ENCODE data around the gene SGPL1.
"Not testable (repeated sequence)": the region's sequence is repeated elsewhere in the genome, so short reads cannot be mapped to it uniquely, and the experiment has no call there.

SGPL1 gene

GRCh38 chr10:70815504-70816219 lies at the start of gene SGPL1:
Gene SGPL1 (plus strand): TSS chr10:70815948. CDS start chr10:70816854, 906 bp downstream.
- Histone ChIP-seq H3K4me1 (ENCODE audit: control insufficient read depth, insufficient read depth, low read length) (no peaks in the 10 kb centered on the region), H3K27ac (ENCODE audit: low read depth, low read length) (peak within 1 kb of the TSS; percentile 88), H3K4me3 (ENCODE audit: low read length) (peak within 1 kb of the TSS; percentile 69), H3K36me3 (ENCODE audit: control insufficient read depth, insufficient read depth, low read length) (peaks cover 3% of the 10 kb centered on the region), H3K9ac (ENCODE audit: low read length) (peak within 1 kb of the TSS; percentile 70), H3K27me3 (ENCODE audit: control insufficient read depth, insufficient read depth, low read length) (no peaks in the 10 kb centered on the region)

DNA sequence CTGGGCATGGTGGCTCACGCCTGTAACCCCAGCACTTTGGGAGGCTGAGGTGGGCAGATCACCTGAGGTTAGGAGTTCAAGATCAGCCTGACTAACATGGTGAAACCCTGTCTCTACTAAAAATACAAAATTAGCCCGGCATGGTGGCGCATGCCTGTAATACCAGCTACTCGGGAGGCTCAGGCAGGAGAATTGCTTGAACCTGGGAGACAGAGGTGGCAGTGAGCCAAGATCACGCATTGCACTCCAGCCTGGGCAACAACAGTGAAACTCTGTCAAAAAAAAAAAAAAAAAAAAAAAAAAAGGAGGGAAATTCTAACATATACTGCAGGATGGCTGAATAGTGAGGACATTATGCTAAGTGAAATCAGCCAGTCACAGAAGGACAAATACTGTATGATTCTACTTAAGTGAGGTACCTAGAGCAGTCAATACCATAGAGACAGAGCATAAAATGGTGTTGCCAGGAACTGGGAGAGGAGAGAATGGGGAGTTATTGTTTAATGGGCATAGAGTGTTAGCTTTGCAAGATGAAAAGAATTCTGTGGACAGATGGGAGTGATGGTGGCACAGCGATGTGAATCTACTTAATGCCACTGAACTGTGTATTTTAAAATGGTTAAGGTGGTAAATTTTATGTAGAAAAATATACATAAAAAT lies 47.6 kb upstream of the SGPL1 start:
- not testable (repeated sequence) for H3K4me3 ChIP-seq (ENCODE audit: low read length); H3K9ac ChIP-seq (ENCODE audit: low read length); H3K27me3 ChIP-seq (ENCODE audit: control insufficient read depth, insufficient read depth, low read length); H3K4me1 ChIP-seq (ENCODE audit: control insufficient read depth, insufficient read depth, low read length); H3K27ac ChIP-seq (ENCODE audit: low read depth, low read length); H3K36me3 ChIP-seq (ENCODE audit: control insufficient read depth, insufficient read depth, low read length)

DNA sequence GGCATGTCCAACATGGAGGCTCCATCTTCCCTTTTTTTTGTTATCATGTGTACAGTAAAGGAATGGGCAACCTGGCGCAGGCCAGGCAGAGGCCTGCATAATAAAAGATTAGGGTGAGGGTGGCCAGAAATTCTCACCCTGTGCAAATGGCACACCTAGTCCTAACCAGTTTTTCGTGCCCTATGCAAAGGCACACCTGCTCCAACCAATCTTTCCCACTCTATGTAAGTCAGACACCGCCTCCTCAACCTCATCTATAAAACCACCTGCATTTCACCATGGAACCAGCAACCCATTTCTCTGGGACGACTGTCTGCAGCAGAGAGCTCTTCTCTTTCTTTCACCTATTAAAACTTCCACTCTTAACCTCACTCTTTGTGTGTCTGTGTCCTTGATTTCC lies 46.6 kb upstream of the SGPL1 start:
- Histone ChIP-seq H3K27ac (ENCODE audit: low read depth, low read length) (no peak overlapping the region), H3K27me3 (ENCODE audit: control insufficient read depth, insufficient read depth, low read length) (no peaks in the 10 kb centered on the region), H3K4me1 (ENCODE audit: control insufficient read depth, insufficient read depth, low read length) (no peaks in the 10 kb centered on the region), H3K36me3 (ENCODE audit: control insufficient read depth, insufficient read depth, low read length) (no peaks in the 10 kb centered on the region), H3K9ac (ENCODE audit: low read length) (no peak overlapping the region), H3K4me3 (ENCODE audit: low read length) (no peak overlapping the region)

- no peak overlapping the region for H3K9ac ChIP-seq (ENCODE audit: low read length)
- no peak overlapping the region for H3K27ac ChIP-seq (ENCODE audit: low read depth, low read length)
- H3K36me3 ChIP-seq (ENCODE audit: control insufficient read depth, insufficient read depth, low read length): no peaks in the 10 kb centered on the region
- no peak overlapping the region for H3K4me3 ChIP-seq (ENCODE audit: low read length)
- no peaks in the 10 kb centered on the region for H3K4me1 ChIP-seq (ENCODE audit: control insufficient read depth, insufficient read depth, low read length)
- H3K27me3 ChIP-seq (ENCODE audit: control insufficient read depth, insufficient read depth, low read length): no peaks in the 10 kb centered on the region
Measured at GRCh38 chr10:70770001-70770400, 45.7 kb upstream of the SGPL1 start.

- not testable (repeated sequence) for H3K27me3 ChIP-seq (ENCODE audit: control insufficient read depth, insufficient read depth, low read length); H3K4me1 ChIP-seq (ENCODE audit: control insufficient read depth, insufficient read depth, low read length); H3K36me3 ChIP-seq (ENCODE audit: control insufficient read depth, insufficient read depth, low read length); H3K27ac ChIP-seq (ENCODE audit: low read depth, low read length); H3K4me3 ChIP-seq (ENCODE audit: low read length); H3K9ac ChIP-seq (ENCODE audit: low read length)
Measured at GRCh38 chr10:70770516-70770915, 45.2 kb upstream of the SGPL1 start.

DNA sequence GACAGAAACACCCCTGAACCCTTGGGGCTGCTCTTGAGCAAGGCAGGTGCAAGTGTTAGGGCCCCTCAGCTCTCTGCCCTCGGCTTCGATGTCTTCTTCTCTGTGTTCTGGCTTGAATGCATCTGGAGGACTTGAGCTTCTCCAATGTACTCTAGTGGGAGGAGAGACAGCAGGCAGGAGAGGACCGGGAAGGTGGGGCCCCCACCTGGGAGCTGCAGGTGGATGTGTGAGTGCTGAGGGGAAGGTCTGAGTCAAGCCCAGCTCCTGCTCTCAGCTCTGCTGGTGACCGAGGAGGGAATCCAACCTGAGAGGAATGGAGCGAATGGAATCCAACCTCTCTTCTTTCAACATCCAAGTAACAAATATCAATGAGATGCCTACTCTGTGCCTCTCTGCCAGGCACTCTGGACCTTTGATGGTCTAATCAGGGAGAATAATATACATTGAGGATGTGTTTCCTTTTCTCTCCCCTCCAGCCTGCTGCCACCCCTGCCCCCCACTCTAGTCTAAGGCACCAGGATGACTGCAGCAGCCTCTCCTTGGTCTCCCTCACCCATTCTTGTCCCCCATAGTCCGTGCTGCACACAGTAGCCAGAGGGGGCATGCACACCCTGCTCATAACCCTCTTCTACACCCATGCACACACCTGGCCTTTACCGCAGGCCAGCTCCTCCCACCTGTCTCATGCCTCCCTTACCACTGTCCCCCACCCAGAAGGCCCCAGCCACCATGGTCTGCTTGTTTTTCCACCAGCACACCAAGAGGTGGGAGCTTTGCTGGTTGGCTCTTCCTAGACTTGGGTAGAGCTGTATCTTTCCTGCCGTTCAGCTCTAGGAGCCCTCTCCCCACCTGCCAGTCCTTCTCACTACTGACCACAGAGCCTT lies 44.2 kb upstream of the SGPL1 start:
- no peaks in the 10 kb centered on the region for H3K36me3 ChIP-seq (ENCODE audit: control insufficient read depth, insufficient read depth, low read length)
- H3K27ac ChIP-seq (ENCODE audit: low read depth, low read length): no peak overlapping the region
- no peak overlapping the region for H3K9ac ChIP-seq (ENCODE audit: low read length)

DNA sequence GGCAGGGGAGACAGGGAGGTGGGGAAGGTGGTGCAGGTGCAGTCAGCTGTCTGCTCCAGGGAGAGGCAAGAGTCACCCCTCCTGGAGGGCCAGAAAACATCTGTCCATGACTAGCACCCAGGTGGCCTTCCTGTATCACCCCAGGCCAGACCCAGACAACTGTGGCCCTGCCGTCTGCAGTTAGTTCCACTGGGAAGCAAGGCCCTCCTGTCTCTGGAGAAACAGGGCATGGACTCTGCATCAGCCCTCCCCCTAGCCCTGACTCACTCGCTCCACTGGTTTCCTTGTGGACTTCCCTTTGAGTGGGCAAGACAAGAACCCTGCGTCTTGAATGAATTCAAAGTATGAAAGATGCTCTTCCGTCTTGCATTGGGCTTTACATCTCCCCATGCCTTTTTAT lies 43.1 kb upstream of the SGPL1 start:
- no peak overlapping the region for H3K9ac ChIP-seq (ENCODE audit: low read length)
- H3K36me3 ChIP-seq (ENCODE audit: control insufficient read depth, insufficient read depth, low read length): no peaks in the 10 kb centered on the region
- H3K4me3 ChIP-seq (ENCODE audit: low read length): no peak overlapping the region
- H3K27ac ChIP-seq (ENCODE audit: low read depth, low read length): no peak overlapping the region
- no peaks in the 10 kb centered on the region for H3K4me1 ChIP-seq (ENCODE audit: control insufficient read depth, insufficient read depth, low read length)
- H3K27me3 ChIP-seq (ENCODE audit: control insufficient read depth, insufficient read depth, low read length): no peaks in the 10 kb centered on the region

More for the DNA sequence above, 44.2 kb upstream of the SGPL1 start:
- Histone ChIP-seq H3K27me3 (ENCODE audit: control insufficient read depth, insufficient read depth, low read length) (no peaks in the 10 kb centered on the region), H3K4me1 (ENCODE audit: control insufficient read depth, insufficient read depth, low read length) (no peaks in the 10 kb centered on the region), H3K4me3 (ENCODE audit: low read length) (no peak overlapping the region)

- Histone ChIP-seq H3K27ac (ENCODE audit: low read depth, low read length) (no peak overlapping the region), H3K36me3 (ENCODE audit: control insufficient read depth, insufficient read depth, low read length) (no peaks in the 10 kb centered on the region), H3K27me3 (ENCODE audit: control insufficient read depth, insufficient read depth, low read length) (no peaks in the 10 kb centered on the region), H3K4me1 (ENCODE audit: control insufficient read depth, insufficient read depth, low read length) (no peaks in the 10 kb centered on the region), H3K9ac (ENCODE audit: low read length) (no peak overlapping the region), H3K4me3 (ENCODE audit: low read length) (no peak overlapping the region)
Measured at GRCh38 chr10:70773461-70773860, 42.3 kb upstream of the SGPL1 start.

GRCh38 chr10:70773965-70774809 lies 41.6 kb upstream of the SGPL1 start:
- Histone ChIP-seq H3K27me3 (ENCODE audit: control insufficient read depth, insufficient read depth, low read length) (no peaks in the 10 kb centered on the region), H3K27ac (ENCODE audit: low read depth, low read length) (no peak overlapping the region), H3K4me3 (ENCODE audit: low read length) (no peak overlapping the region), H3K4me1 (ENCODE audit: control insufficient read depth, insufficient read depth, low read length) (no peaks in the 10 kb centered on the region), H3K36me3 (ENCODE audit: control insufficient read depth, insufficient read depth, low read length) (no peaks in the 10 kb centered on the region), H3K9ac (ENCODE audit: low read length) (no peak overlapping the region)

DNA sequence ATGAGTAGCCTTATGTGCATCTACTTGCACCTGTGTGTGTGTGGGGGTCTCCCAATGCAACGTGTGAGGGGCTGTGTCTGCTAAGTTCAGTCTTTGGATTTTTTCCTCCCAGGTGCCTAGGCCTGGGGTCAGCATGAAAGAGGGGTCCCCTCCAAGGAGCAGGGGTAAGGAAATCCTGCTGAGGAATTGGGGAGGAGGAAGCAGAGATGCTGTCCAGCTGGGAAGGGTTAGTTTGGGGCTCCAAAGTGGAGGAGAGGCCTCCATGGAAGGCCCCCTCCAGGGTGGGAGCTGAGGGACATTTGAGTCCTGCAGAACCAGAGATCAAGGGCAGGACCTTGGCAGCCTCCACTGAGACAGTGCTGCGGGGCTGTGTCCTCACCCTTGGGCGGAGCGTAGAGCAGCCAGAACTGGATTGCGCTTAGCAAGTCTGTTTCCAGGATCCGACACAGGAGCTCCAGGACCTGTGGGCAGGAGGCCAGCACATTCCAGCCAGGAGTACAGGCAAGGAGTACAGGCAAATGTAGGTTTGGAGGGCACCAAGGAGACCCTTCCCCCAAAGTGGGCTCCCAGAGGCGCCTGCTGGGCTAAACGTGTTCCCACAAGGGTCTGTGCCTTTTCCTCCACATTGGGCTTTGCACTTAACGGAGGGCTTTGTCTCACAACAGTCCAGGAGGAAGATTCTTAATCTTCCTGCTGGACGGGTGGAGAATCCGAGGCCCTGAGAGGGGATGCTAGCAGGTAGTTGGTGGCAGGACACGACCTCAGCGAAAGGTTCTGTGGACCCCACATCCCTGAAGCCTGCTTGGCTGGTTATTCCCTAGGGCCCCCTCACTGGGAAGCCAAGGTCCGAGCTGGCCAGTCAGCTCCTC lies 40.7 kb upstream of the SGPL1 start:
- Histone ChIP-seq H3K4me3 (ENCODE audit: low read length) (no peak overlapping the region), H3K4me1 (ENCODE audit: control insufficient read depth, insufficient read depth, low read length) (no peaks in the 10 kb centered on the region), H3K9ac (ENCODE audit: low read length) (no peak overlapping the region), H3K27me3 (ENCODE audit: control insufficient read depth, insufficient read depth, low read length) (no peaks in the 10 kb centered on the region), H3K36me3 (ENCODE audit: control insufficient read depth, insufficient read depth, low read length) (no peaks in the 10 kb centered on the region), H3K27ac (ENCODE audit: low read depth, low read length) (no peak overlapping the region)

DNA sequence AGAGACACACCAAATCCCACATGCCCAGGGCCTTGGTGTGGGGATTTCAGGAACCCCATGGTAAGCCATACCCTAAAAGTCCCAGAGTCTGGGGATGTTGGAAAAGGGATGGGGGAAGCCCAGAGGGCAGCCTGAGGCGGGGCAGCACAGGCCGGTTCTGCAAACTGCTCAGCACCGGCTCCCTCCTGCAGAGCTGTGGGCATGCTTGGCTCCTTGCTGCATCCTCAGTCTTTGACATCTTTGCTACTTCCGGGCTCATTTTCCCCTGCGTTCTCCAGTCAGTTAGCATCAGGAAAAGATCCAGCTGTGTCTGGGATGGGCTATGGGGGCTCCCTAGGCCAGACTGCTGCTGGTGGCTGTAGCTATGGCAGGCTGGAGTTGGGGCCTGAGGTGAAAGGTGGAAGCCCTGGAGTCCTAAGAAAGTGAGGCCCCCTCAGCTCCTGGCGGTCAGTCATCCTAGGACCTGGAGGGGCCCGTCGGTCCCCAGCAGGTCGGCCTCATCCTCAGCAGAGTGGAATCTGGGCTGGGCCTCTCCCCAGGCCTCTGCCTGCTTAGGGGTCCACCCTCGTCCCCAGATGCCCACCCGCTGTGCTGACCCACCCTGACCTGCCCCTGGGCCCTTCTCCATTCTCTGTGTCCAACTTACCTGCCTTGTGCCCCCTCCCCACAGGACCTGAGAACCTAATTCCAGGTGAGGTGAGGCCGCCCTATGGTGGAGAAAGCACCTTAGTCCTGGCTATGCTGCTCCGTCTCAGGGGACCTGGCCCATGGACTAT lies 39.9 kb upstream of the SGPL1 start:
- H3K9ac ChIP-seq (ENCODE audit: low read length): no peak overlapping the region
- H3K27ac ChIP-seq (ENCODE audit: low read depth, low read length): no peak overlapping the region
- H3K4me3 ChIP-seq (ENCODE audit: low read length): no peak overlapping the region
- H3K4me1 ChIP-seq (ENCODE audit: control insufficient read depth, insufficient read depth, low read length): no peaks in the 10 kb centered on the region
- H3K27me3 ChIP-seq (ENCODE audit: control insufficient read depth, insufficient read depth, low read length): no peaks in the 10 kb centered on the region
- no peaks in the 10 kb centered on the region for H3K36me3 ChIP-seq (ENCODE audit: control insufficient read depth, insufficient read depth, low read length)

Measured in rectal smooth muscle tissue (tissue), 1 donor.